ENCODE data around the gene GTF2F1.
"Not testable (repeated sequence)": the region's sequence is repeated elsewhere in the genome, so short reads cannot be mapped to it uniquely, and the experiment has no call there.

GTF2F1 gene

GRCh38 chr19:6417713-6418561 lies 25.0 kb upstream of the GTF2F1 start:
- no peak for DNase-seq

DNA sequence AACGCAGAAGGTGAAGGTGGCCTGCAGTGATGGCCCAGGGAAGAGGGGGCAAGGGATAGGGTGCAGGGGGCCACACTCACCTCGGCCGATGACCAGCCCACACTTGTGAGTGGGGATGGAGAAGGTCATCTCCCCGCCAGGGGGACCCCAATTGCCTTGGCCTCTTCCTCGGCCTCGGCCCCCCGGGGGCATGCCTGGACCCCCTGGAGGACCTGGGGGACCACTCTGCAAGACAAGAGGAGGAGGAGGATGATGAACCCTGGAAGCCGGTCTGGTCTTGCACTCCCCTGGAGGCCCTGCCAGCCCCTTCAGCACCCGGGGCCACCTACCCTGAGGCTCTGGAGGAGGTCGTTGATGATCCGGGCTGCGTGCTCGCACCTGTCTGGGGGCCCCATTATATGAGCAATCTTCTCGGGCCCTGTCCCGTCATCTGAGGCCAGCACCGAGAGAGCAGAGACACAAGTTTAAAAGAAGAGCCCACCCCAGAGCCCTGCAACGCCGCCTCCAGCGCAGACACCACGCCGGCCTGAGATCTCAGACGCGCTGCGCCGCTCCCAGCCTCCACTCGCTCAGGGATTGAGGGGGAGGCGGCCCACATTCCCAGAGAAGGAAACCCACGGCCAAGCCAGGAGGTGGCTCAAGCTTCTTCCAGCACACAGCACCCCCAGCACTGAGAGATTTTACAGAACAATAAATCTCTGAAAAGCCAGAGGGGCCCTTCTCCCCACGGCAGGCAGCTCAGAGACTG lies 23.9 kb upstream of the GTF2F1 start:
- no peak for DNase-seq

DNA sequence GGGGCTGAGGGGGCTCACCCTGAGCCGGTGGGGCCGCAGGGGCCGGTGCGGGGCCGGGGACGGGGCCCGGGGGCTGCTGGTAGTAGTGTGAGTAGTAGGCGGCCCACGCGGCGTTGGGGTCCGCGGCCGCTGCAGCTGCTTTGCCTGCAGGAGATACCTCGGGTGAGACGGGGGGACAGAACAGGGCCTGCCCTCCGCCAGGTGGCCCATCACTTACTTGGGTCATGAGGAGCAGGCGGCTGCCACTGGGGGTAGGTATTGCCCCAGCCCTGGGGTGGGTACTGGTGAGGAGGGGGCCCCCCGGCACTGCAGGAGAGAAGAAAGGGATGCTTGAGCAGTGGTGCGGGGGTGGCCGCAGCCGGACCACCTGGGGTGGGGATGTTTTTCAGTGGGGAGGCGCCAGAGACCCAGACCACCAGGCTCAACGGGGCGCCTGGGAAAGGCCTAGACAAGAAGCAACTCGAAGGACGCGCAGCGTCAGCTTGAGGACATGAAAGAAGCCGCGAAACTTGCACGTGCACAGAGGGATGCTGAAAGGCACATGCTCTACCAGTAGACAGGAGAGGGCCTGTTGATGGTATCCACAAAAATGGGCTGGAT lies 22.7 kb upstream of the GTF2F1 start:
- DNase-seq, result no peak

DNA sequence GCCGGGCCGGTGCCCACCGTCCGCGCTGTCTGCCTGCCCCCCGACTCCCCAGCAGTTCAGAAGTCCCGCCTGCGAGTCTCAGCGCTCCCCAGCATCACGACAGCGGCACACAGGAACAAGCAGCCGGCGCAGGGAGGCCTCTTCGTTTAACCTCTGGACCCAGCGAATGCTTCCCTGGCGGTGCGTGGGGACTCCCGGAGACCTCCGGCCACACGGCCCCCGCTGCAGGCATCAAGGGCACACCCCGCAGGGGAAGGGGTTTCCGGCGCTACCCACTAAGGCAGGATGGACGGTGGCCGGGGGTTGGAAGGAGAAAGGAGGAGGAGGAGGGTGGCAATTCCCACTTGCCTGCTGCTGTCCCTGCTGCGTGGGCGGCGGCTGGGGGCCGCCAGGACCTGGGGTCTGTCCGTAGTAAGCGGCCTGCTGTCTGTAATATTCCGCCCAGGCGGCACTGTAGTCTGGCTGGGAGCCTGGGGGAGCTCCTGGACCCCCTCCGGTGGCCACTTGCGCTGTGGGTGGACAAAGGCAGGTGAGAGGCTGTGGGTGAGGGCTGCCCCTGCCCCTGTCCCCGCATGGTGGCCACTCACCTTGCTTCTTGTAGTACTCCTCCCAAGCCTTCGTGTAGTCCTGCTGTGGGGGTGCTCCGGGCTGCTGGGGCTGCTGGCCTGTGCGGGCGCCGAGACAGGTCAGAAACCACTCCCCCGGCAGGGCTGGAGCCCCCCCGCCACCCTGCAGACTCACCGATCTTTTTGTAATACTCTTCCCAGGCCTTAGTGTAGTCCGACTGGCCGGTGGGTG lies 22.0 kb upstream of the GTF2F1 start:
- no peak for DNase-seq

- DNase-seq, result no peak
Measured at GRCh38 chr19:6413721-6414643, 21.0 kb upstream of the GTF2F1 start.

- no peak for DNase-seq
Measured at GRCh38 chr19:6413291-6413690, 20.3 kb upstream of the GTF2F1 start.

DNA sequence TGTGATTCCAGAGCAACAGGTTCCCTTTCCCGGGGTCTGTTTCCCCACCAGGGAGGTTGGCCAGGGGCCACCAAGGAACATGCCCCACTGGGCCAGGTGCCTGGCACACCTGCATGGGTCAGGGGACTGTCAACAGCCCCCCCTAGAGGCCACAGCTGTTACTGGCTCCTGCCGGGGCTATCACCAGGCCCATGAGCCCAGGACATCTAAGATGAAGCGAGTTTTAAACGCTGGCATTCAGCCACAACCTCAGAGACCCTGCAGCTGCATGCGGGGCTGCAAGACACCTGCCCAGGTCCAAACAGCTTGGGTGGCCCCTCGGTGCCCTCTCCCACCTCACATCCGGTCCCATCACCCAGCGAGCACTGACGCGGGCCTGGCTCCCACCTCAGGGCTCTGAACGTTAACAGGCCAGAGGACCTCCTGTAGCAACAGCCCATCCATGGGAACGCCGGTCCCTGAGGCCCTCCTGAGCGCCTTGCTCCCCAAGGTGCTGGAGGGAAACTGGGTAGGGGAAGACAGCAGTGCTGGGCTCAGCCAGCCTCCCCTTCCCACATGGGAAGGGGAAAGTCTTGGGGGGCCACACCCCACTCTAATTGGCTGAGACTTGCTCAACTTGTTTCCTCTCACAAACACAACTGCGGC lies 19.6 kb upstream of the GTF2F1 start:
- peak; percentile 6 to 55 for DNase-seq

DNA sequence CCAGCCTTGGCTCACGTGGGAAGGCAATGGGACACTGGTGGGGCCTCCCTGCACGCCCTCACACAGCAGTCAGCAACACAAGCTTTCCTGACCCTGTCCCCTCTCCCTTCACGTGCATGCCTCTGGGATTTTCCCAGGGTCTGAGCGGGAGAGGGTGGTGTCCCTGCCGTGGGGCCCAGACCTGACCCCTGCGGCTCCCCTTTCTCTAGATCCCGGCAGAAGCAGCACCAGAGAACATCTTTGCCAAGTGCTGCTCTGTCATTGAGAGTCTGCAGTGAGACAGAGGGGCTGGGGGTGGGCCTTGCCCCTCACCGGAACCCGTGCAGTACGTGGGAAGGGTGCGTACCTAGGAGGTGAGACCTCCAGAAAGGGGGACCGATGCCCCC lies 19.1 kb upstream of the GTF2F1 start:
- DNase-seq, result no peak

GRCh38 chr19:6409346-6409745 lies 16.4 kb upstream of the GTF2F1 start:
- DNase-seq, result no peak

DNA sequence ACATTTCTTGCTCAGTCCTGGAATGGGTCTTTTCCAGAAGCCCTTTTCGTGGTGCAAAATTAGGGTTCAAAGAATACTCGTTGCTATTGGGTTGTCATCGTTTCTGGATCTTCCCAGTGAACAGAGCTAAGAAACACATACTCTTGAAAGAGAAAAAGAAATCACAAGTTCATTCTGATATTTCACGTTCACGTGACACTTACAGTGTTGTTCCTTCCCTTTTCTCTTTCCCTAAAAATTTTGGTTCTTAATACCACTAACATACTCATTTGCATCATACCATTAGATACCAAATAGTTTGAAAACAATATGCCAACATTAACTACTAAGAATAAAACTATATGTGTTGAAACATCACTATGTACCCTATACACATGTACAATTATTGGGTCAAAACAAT lies 13.4 kb upstream of the GTF2F1 start:
- no peak for DNase-seq

DNA sequence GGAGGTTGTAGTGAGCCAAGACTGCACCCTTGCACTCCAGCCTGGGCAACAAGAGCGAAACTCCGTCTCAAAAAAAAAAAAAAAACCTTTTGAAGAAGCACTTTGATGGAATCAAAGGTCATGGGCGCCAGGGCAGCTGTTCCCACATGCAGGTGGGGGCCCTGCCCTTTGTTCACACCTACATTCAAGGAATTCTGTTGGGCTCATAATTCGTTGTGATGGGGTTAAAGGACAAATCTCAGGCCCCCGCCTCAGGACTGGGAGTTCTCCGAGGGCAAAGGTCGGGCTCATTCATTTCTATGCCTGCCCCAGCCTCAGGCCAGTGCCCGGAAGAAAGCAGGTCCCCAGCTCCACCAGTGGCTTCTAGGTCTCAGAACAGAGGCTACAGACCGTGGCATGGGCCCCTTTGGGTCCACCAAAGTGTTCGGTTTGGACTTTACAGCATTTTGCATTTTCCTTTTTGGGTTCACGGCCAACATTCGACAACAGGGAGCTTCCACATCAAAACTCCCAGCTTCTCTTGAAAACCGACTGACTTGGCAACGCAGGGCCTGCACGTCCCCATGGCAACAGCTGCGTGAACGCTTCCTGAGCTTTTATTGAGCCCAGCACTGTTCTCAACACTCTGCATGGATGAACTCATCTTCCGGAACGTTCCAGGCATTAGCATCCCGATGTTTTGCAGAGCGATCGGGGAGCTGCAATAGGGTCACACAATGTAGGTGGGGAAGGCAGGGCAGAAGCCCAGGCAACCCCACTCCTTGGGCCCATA lies 10.1 kb upstream of the GTF2F1 start:
- peak in 1 of 2 experiments; percentile 34 for DNase-seq

GRCh38 chr19:6402058-6402457 lies 9.1 kb upstream of the GTF2F1 start:
- DNase-seq, result no peak

GRCh38 chr19:6400062-6400944 lies 7.3 kb upstream of the GTF2F1 start:
- DNase-seq, result not testable (repeated sequence)

- no peak for DNase-seq
Measured at GRCh38 chr19:6396305-6396704, 3.3 kb upstream of the GTF2F1 start.

- DNase-seq, result no peak
Measured at GRCh38 chr19:6394831-6395230, 1.9 kb upstream of the GTF2F1 start.

DNA sequence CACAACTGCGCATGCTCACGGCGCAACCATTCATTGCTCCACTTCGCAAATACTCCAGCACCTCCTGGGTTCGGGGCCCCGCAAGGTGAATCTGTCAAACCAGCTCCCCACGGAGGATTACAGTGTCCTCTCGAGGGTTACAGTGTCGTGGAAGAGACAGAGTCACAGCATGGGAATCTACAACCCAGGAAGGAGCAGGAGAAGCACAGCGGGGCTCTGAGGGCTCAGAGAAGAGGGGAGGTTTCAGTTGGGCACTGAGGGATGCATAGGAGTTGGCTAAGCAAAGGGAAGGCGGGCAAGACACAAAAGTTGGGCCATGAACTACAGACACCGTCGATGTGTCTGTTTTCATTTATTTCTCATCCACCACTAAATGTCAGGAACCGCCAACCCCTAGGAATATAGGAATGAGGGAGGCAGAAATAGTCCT lies 1.0 kb upstream of the GTF2F1 start:
- DNase-seq, result peak in 1 of 2 experiments; percentile 78

DNA sequence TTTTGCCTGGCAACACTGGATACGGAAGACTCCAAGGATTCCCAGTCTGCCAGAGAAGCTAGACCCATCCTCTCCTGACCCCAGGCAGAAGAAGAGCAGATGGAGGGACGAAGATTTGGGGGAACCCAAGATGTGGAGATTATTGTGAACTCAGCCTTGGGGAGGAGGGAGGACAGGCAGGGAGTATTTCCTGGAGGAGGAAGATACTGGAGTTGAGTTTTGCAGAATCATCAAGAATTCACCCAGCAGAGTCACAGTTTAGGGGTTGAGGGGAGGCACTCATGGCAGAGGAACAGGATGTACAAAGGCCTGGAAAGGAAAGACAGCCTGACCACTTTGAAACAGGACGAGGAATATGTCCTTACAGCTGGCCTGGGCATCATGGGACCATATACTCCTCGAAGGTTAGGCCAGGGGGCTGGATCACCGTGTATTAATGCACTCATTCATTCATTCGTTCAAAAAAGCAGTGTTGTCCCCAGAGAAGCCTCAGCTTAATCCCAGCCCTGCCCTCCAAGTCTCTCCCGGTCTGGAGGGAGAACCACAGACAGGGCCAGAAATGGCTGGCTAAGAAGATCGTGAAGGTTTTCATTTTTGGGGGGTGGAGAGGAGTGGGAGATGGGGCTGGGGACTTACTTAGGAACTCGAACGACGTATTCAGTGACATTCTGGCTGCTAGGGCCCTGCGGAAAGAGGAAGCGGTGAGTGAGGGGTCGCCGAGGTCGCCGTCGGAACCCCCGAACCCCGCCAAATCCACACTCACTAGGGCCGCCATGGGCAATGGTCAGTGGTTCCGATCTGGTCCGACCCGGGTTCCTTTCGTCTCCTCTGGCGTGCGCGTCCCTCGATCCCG lies 517 bp downstream of the GTF2F1 start:
- no peak for DNase-seq

- DNase-seq, result no peak
Measured at GRCh38 chr19:6387372-6387771, 5.6 kb downstream of the GTF2F1 start.

All from NCI-H524 (cell line).